Caco-2 (cell line): Measurements from ENCODE around the gene CPED1. TPM values are rescaled to one million over a fixed set of nuclear protein-coding genes. Genes with fewer than 3 reads are reported as not detected.
"Not testable (repeated sequence)": the region's sequence is repeated elsewhere in the genome, so short reads cannot be mapped to it uniquely, and the experiment has no call there.

Experiments used
- BruUV-seq: library from RNA; stranded (reverse); fragments of 400-500 nt; replicated peaks from 2 replicates; lab custom pipeline; 2021; lab: Mats Ljungman, UMichigan
- CTCF ChIA-PET: fragments of 300-600 bp; sonication (Branson Sonifier 250); formaldehyde crosslinking; loops from one replicate; lab custom pipeline; 2022; ENCODE audit warnings: antibody characterized with exemption; lab: Charles Lee
- POLR2A ChIA-PET: fragments of 300-600 bp; sonication (Branson Sonifier 250); formaldehyde crosslinking; loops from one replicate; lab custom pipeline; 2022; ENCODE audit warnings: antibody characterized with exemption; lab: Charles Lee
- DNase-seq, 2 experiments: peaks; one replicate each; pipeline versions ENCODE4 v3.0.0 to v3.0.0-alpha.2; 2020 to 2022
- H3K27me3 ChIP-seq: replicated peaks from 2 replicates; pipeline ENCODE4 v1.6.0; 2011; ENCODE audit warnings: low read length; ENCODE audit not compliant: control insufficient read depth, insufficient read depth
- H3K36me3 ChIP-seq: 2 replicates; pipeline ENCODE4 v1.5.1; 2011; ENCODE audit warnings: low read length; ENCODE audit not compliant: control insufficient read depth, insufficient read depth
- H3K4me1 ChIP-seq: fragments of 250-450 bp; sonication (Bioruptor Pico); 2 replicates; pipeline ENCODE4 v1.5.1; 2020; ENCODE audit warnings: mild to moderate bottlenecking
- H3K4me3 ChIP-seq: 2 replicates; pipeline ENCODE4 v1.5.1; 2011; ENCODE audit warnings: low read depth, mild to moderate bottlenecking, control low read depth, low read length
- H3K9me3 ChIP-seq: fragments of 250-450 bp; sonication (Bioruptor Pico); 2 replicates; pipeline ENCODE4 v1.5.1; 2020; ENCODE audit warnings: mild to moderate bottlenecking, moderate library complexity
- H3K27ac Mint-ChIP-seq: one replicate; pipeline ENCODE4 v1.8.0; 2022; ENCODE audit warnings: mixed read lengths; ENCODE audit not compliant: unreplicated experiment
- H3K27me3 Mint-ChIP-seq: one replicate; pipeline ENCODE4 v1.8.0; 2022; ENCODE audit warnings: mixed read lengths; ENCODE audit not compliant: insufficient read depth, unreplicated experiment
- H3K36me3 Mint-ChIP-seq: one replicate; pipeline ENCODE4 v1.8.0; 2022; ENCODE audit warnings: mild to moderate bottlenecking, mixed read lengths; ENCODE audit not compliant: insufficient read depth, unreplicated experiment
- H3K4me1 Mint-ChIP-seq: one replicate; pipeline ENCODE4 v1.8.0; 2022; ENCODE audit warnings: low read depth, mixed read lengths; ENCODE audit not compliant: unreplicated experiment
- H3K4me3 Mint-ChIP-seq: one replicate; pipeline ENCODE4 v1.8.0; 2022; ENCODE audit warnings: mild to moderate bottlenecking, moderate library complexity, mixed read lengths; ENCODE audit not compliant: unreplicated experiment
- H3K9me3 Mint-ChIP-seq: one replicate; pipeline ENCODE4 v1.8.0; 2022; ENCODE audit warnings: mixed read lengths; ENCODE audit not compliant: unreplicated experiment
- CTCF ChIP-seq, 2 experiments: fragments of 200-600 bp in 1 of 2; IDR thresholded peaks; 1 replicate in 1 of 2; 2 replicates in 1 of 2; pipeline versions ENCODE4 v1.5.1 to v1.8.0; 2011 to 2022; ENCODE audit warnings: antibody characterized with exemption in 1 of 2, control low read depth in 1 of 2, inconsistent platforms in 1 of 2, low read depth in 1 of 2, low read length in 1 of 2, mild to moderate bottlenecking in 1 of 2, moderate library complexity in 1 of 2; ENCODE audit not compliant: insufficient read depth in 1 of 2, severe bottlenecking in 1 of 2, unreplicated experiment in 1 of 2
- intact Hi-C: fragments of 100-400 bp; cut with micrococcal nuclease; formaldehyde crosslinking; loops from one replicate; pipeline ENCODE4 v1.10.0; 2022; ENCODE audit not compliant: unreplicated experiment
- total RNA-seq: library from RNA; stranded (reverse); gene quantifications from 2 replicates; pipeline ENCODE4 v1.2.3, GENCODE V29; 2022

The CPED1 gene
- total RNA-seq, 1 experiment from 2014 or later, result 0.23 TPM

DNA sequence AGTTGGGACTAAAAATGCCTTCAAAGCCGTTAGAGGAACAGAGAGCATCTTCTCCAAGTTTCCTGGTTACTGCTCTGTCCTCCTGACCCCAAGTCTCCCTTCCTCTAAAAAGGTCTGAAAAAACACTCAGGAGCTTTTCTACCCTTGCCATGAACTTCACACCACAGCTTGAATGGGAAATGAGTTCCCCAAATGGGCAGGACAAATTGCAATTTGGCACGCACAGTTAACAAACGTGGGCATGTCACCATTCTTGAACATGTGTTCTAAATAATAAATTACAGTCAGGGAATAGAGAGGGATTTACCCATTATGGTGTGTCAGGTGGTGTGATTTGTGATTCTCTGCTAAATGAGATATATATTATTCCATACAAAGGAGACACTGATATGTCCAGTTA, 249.1 kb downstream of the CPED1 start:
- no peak for DNase-seq
- H3K36me3 ChIP-seq, result no peaks in the 10 kb centered on the region
- BruUV-seq, result no TSS peak
- no peaks in the 10 kb centered on the region for H3K4me1 ChIP-seq
- intact Hi-C loops, result no loop called here
- Mint-ChIP-seq H3K27ac (no peak overlapping the region), H3K4me1 (no peaks in the 10 kb centered on the region), H3K9me3 (no peaks in the 10 kb centered on the region), H3K27me3 (peaks cover under 1% of the 10 kb centered on the region), H3K36me3 (no peaks in the 10 kb centered on the region), H3K4me3 (no peak overlapping the region)
- TF ChIP-seq CTCF (IDR thresholded peaks at IDR 0.05; ENCODE audit: insufficient read depth in 1 of 2, low read depth in 1 of 2, low read length in 1 of 2, severe bottlenecking in 1 of 2, unreplicated experiment in 1 of 2), result no peak
- no peaks in the 10 kb centered on the region for H3K27me3 ChIP-seq
- ChIA-PET POLR2A (no interaction called here), CTCF (no interaction called here)
- H3K4me3 ChIP-seq, result no peak overlapping the region
- no peaks in the 10 kb centered on the region for H3K9me3 ChIP-seq

DNA sequence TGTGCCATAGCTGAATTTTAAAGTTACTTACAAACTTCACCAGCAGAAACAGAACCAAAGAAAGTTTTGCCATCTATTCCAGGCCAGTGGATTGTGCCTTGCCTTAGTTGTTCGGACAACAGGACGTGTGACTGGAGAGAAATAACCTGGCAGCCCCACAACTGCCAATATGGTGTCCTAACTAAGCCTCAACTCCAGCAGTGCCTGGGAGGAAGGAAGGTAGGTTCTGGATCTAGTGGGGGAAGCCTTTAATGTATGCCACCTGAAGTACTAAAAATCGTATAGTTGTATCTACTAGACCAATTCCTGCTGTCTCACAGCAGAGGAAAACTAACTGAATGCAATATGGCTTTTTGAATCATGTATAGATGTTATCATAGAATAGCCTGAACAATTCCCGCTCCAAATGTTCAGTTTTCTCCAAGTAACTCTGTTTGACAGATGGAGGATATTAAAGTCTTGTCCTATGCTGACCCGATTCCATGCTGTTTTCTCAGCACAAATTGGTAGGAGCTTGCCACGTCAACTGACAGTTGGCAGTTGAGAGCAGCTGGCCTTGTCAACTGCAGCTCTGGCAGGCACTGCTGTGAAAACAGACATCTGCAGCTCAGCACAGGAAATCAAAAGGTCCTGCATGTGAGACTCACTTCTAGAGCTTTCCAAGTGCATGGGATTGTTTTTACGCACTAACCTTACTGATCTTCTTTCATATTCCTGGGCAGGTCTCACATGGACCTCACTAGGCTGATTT, 255.8 kb downstream of the CPED1 start:
- TF ChIP-seq CTCF (IDR thresholded peaks at IDR 0.05; ENCODE audit: insufficient read depth in 1 of 2, low read depth in 1 of 2, low read length in 1 of 2, severe bottlenecking in 1 of 2, unreplicated experiment in 1 of 2), result no peak
- intact Hi-C loops, result no loop called here
- Histone ChIP-seq H3K4me3 (no peak overlapping the region), H3K9me3 (no peaks in the 10 kb centered on the region), H3K27me3 (no peaks in the 10 kb centered on the region), H3K36me3 (no peaks in the 10 kb centered on the region), H3K4me1 (no peaks in the 10 kb centered on the region)
- POLR2A ChIA-PET, result no interaction called here
- Mint-ChIP-seq H3K36me3 (no peaks in the 10 kb centered on the region), H3K27me3 (no peaks in the 10 kb centered on the region), H3K9me3 (no peaks in the 10 kb centered on the region), H3K4me3 (no peak overlapping the region), H3K27ac (no peak overlapping the region), H3K4me1 (no peaks in the 10 kb centered on the region)
- CTCF ChIA-PET, result no interaction called here
- no TSS peak for BruUV-seq
- DNase-seq, result no peak

GRCh38 chr7:121251367-121251766, 262.9 kb downstream of the CPED1 start:
- intact Hi-C loops, H3K9me3 Mint-ChIP-seq, H3K4me3 Mint-ChIP-seq, H3K36me3 Mint-ChIP-seq, H3K4me3 ChIP-seq, CTCF ChIA-PET, H3K27ac Mint-ChIP-seq, DNase-seq, H3K4me1 ChIP-seq, H3K27me3 Mint-ChIP-seq, H3K9me3 ChIP-seq, H3K27me3 ChIP-seq, H3K4me1 Mint-ChIP-seq, BruUV-seq, POLR2A ChIA-PET, H3K36me3 ChIP-seq: not testable (repeated sequence)

DNA sequence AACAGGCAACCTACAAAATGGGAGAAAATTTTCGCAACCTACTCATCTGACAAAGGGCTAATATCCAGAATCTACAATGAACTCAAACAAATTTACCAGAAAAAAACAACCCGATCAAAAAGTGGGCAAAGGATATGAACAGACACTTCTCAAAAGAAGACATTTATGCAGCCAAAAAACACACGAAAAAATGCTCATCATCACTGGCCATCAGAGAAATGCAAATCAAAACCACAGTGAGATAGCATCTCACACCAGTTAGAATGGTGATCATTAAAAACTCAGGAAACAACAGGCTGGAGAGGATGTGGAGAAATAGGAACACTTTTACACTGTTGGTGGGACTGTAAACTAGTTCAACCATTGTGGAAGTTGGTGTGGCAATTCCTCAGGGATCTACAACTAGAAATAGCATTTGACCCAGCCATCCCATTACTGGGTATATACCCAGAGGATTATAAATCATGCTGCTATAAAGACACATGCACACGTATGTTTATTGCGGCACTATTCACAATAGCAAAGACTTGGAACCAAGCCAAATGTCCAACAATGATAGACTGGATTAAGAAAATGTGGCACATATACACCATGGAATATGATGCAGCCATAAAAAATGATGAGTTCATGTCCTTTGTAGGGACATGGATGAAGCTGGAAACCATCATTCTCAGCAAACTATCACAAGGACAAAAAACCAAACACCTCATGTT, 264.2 kb downstream of the CPED1 start:
- H3K36me3 ChIP-seq, H3K4me1 Mint-ChIP-seq, H3K4me3 ChIP-seq, H3K9me3 ChIP-seq, H3K4me1 ChIP-seq, CTCF ChIA-PET, H3K27me3 Mint-ChIP-seq, H3K4me3 Mint-ChIP-seq, H3K27me3 ChIP-seq, intact Hi-C loops, H3K27ac Mint-ChIP-seq, POLR2A ChIA-PET, H3K36me3 Mint-ChIP-seq, BruUV-seq, DNase-seq, H3K9me3 Mint-ChIP-seq: not testable (repeated sequence)
